ENCODE results near the gene RBMS3.

DNA sequence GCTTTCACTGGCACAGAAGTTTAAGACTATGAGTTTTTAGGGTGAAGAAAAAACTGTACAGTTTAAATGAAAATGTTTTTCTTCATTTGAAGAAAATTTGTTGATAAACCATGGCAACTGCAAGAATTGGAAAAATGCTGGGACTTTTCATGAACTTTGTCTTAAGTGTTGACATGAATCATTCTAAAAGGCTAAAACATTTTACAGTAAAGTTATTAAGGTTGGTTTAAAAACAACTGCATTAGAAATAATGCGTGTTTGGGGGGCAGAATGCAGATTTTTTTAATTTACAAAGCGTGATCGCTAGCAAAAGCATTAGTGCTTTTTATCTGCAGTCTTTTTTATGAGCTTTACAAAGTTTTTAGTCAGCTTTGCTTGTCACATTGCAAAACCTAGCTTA lies 723.6 kb downstream of the RBMS3 start:
- TF ChIP-seq, protein P1, sequence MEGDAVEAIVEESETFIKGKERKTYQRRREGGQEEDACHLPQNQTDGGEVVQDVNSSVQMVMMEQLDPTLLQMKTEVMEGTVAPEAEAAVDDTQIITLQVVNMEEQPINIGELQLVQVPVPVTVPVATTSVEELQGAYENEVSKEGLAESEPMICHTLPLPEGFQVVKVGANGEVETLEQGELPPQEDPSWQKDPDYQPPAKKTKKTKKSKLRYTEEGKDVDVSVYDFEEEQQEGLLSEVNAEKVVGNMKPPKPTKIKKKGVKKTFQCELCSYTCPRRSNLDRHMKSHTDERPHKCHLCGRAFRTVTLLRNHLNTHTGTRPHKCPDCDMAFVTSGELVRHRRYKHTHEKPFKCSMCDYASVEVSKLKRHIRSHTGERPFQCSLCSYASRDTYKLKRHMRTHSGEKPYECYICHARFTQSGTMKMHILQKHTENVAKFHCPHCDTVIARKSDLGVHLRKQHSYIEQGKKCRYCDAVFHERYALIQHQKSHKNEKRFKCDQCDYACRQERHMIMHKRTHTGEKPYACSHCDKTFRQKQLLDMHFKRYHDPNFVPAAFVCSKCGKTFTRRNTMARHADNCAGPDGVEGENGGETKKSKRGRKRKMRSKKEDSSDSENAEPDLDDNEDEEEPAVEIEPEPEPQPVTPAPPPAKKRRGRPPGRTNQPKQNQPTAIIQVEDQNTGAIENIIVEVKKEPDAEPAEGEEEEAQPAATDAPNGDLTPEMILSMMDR (IDR thresholded peaks at IDR 0.05) = no peak
- no peak for TF ChIP-seq POLR2AphosphoS5 (IDR thresholded peaks at IDR 0.05)
- no peak for TF ChIP-seq POLR2A (IDR thresholded peaks at IDR 0.05)
